Lung (tissue), 12 donors: ENCODE data around the gene VPS16. TPM values are rescaled to one million over a fixed set of nuclear protein-coding genes. Genes with fewer than 3 reads are reported as not detected.

Experiments
- ATAC-seq: fragments of 200-7000 bp; cut with Tn5 transposase; one replicate; pipeline ENCODE4 v1.9.1; 2020; ENCODE audit warnings: moderate number of reproducible peaks; ENCODE audit not compliant: insufficient read depth, low FRiP score
- DNase-seq, 3 donors: peaks; one replicate each; pipeline ENCODE4 v3.0.0-alpha.2; 2013 to 2017
- H3K27ac ChIP-seq, 2 donors: one replicate each; pipeline ENCODE4 v1.5.1; 2013; ENCODE audit warnings: mild to moderate bottlenecking in 2 of 2, moderate library complexity in 2 of 2, control low read depth in 1 of 2, inconsistent platforms in 1 of 2, low read depth in 1 of 2, low read length in 1 of 2
- H3K27me3 ChIP-seq, 3 donors: one replicate each; pipeline ENCODE4 v1.5.1; 2013; ENCODE audit warnings: low read length in 2 of 3; ENCODE audit not compliant: control insufficient read depth in 3 of 3, insufficient read depth in 3 of 3
- H3K36me3 ChIP-seq, 4 donors: one replicate each; pipeline ENCODE4 v1.5.1; 2013; ENCODE audit warnings: low read length in 4 of 4, mild to moderate bottlenecking in 1 of 4, moderate library complexity in 1 of 4; ENCODE audit not compliant: control insufficient read depth in 4 of 4, insufficient read depth in 4 of 4
- H3K4me1 ChIP-seq, 5 donors: one replicate each; pipeline ENCODE4 v1.5.1; 2013; ENCODE audit warnings: low read length in 5 of 5, mild to moderate bottlenecking in 2 of 5, moderate library complexity in 1 of 5; ENCODE audit not compliant: control insufficient read depth in 5 of 5, insufficient read depth in 5 of 5
- H3K4me3 ChIP-seq: one replicate; pipeline ENCODE4 v1.5.1; 2013; ENCODE audit warnings: mild to moderate bottlenecking, control low read depth, moderate library complexity
- H3K9ac ChIP-seq, 2 donors: one replicate each; pipeline ENCODE4 v1.5.1; 2013; ENCODE audit warnings: low read length in 2 of 2, control low read depth in 1 of 2; ENCODE audit not compliant: insufficient read depth in 1 of 2
- H3K9me3 ChIP-seq, 4 donors: one replicate each; pipeline ENCODE4 v1.5.1; 2013; ENCODE audit warnings: low read length in 3 of 4, mild to moderate bottlenecking in 1 of 4, moderate library complexity in 1 of 4; ENCODE audit not compliant: control insufficient read depth in 4 of 4, insufficient read depth in 3 of 4
- WGBS, 2 donors: extraction: QIAGEN DNeasy Blood & Tissue Kit; methylation state at CpG; one replicate each; pipeline ENCODE4 v1.1.7; 2013; 5-methylcytosine and 5-hydroxymethylcytosine counted together
- polyA plus RNA-seq, 2 donors: library from polyadenylated mRNA; stranded (reverse); fragments of 200-250 nt; gene quantifications; one replicate each; pipeline ENCODE4 v1.2.1, GENCODE V29; 2013
- total RNA-seq, 2 donors: library from RNA; depleted of rRNA in 1 of 2; stranded (reverse); fragments of >200 nt in 1 of 2; gene quantifications; one replicate each; pipeline ENCODE4 v1.2.1, GENCODE V29; 2014 to 2021
- TF ChIP-seq, protein P1 (sequence below): IDR thresholded peaks from 2 replicates; pipeline ENCODE4 v1.5.1; 2012; ENCODE audit warnings: mild to moderate bottlenecking; ENCODE audit errors: control extremely low read depth, extremely low read depth
- donor health status: control.
- donor health status: control.
- donor health status: Bipolar disorder and iron deficiency.
- donor health status: healthy.
- donor health status: DM: yes; HTN: yes; CAD: no.

Gene VPS16
- total and polyA plus RNA-seq, 4 donors = 26.1 to 53.4 (median 42.5) TPM

DNA sequence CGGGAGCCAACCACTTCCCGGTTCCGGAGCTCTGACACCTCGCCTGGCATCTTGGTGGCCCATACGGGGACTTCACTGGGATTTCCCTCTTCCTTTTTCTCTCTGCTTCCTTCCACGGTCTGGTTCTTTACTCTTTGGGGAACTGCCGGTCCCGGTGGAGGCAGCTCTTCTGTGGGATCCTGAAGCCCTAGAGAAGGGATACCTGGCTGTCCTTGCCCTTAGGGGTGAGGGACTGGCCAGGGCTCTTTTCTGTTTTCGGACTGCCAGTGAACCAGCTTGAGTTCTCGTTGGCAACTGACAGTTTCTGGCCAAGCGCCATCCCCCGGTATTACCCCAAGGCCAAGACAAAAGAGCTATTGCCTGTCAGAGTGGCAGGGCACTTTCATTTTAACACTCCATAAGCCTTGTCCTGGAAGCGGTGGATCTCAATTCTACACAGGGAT is 39.2 kb upstream of the VPS16 start:
- Histone ChIP-seq H3K36me3 (peaks cover 0 to 16% (median 3%) of the 10 kb centered on the region in 4 donors), H3K9me3 (no peaks in the 10 kb centered on the region), H3K4me3 (no peak overlapping the region), H3K4me1 (peaks cover 0 to 18% (median 5%) of the 10 kb centered on the region in 5 donors), H3K27me3 (peaks cover 14 to 51% (median 23%) of the 10 kb centered on the region in 3 donors), H3K9ac (no peak overlapping the region), H3K27ac (no peak overlapping the region)
- no peak for DNase-seq
- no peak for ATAC-seq
- TF ChIP-seq, protein P1, sequence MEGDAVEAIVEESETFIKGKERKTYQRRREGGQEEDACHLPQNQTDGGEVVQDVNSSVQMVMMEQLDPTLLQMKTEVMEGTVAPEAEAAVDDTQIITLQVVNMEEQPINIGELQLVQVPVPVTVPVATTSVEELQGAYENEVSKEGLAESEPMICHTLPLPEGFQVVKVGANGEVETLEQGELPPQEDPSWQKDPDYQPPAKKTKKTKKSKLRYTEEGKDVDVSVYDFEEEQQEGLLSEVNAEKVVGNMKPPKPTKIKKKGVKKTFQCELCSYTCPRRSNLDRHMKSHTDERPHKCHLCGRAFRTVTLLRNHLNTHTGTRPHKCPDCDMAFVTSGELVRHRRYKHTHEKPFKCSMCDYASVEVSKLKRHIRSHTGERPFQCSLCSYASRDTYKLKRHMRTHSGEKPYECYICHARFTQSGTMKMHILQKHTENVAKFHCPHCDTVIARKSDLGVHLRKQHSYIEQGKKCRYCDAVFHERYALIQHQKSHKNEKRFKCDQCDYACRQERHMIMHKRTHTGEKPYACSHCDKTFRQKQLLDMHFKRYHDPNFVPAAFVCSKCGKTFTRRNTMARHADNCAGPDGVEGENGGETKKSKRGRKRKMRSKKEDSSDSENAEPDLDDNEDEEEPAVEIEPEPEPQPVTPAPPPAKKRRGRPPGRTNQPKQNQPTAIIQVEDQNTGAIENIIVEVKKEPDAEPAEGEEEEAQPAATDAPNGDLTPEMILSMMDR = no peak
- 2 to 12% methylated on average over 13 of the region's 13 CpGs for WGBS, 2 donors

DNA sequence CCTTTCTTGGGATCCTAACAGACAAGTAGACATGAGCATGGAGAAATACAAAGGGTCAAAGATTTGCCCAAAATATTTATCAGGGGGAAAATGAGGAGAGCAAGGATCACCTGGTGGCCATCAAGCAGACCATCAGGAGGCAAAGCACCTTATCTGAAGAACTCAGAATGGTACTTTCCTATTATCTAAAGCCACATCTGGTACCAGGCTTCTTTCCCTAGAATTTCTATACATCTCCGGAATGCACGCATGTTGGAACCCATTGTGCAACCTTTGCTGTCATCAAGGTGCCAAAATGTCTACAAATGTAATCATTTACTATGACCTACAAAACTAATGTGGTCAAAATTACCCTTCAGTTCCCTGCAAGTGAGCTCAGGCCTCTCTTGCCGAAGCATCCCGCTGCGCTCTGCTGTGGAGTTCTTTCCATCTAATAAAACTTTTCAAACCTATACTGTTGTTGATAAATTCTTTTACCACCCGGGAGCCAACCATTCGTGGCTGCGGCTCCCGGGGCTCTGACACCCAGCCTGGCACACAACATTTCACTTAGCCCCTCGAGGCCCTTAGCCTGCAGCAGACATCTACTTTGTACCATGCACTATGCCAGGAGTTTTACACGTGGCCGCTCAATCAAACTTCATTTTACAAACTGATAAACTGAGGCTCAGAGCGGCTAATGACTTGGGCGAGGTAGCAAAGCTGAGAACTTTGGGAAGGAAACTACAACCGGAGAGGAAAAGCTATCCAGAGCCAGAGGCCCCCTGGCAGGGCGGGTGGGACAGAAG is 36.3 kb upstream of the VPS16 start:
- H3K36me3 ChIP-seq = peaks cover 0 to 4% (median 0%) of the 10 kb centered on the region in 4 donors
- H3K4me1 ChIP-seq = peaks cover 0 to 13% (median 0%) of the 10 kb centered on the region in 5 donors
- 59 to 69% methylated on average over 16 of the region's 16 CpGs for WGBS, 2 donors
- no peaks in the 10 kb centered on the region for H3K9me3 ChIP-seq
- TF ChIP-seq, protein P1 = no peak
- no peak for DNase-seq
- no peak overlapping the region for H3K9ac ChIP-seq
- no peak for ATAC-seq
- no peak overlapping the region for H3K27ac ChIP-seq
- H3K4me3 ChIP-seq = no peak overlapping the region
- peaks cover 7 to 73% (median 35%) of the 10 kb centered on the region in 3 donors for H3K27me3 ChIP-seq

DNA sequence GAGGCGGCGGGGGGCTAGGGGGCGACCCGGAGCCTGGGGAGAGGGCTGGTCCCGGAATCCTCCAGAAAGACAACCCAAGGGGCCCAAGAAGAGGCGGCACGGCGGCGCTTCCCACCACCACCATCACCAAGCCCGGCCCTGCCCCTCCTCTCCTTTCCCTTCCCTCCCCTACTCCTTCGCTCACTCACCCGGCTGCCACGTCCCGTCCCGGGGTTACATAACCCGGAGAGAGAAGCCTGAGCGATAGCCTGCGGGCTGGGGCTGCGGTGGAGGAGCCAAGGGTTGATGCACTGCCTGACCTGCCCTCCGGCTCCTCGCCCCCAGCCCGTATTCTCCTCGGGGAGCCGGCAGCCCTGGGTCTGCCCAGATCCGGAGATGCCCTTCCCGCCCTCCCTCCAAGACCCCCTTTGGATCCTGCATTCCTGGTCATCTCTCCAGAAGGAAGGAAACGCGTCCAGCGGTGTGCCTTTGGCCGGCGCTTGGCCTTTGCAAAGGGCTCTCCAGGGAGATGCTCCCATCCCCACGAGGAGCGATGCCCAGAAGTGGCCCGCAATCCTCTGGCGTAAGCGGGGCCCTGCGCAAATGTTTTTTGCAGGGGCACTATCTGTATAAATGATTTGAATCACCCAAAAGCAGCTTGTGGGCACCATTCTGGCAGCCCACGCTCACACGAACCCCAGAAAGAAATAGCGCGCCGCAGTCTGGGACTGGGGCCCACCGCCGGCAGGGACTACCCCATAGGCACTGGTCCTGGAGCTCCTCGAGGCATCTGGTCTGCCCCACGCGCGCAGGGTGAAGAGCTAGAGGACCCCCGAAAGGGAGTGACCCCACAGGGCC is 35.5 kb upstream of the VPS16 start:
- no peak for DNase-seq
- peaks cover 7 to 70% (median 35%) of the 10 kb centered on the region in 3 donors for H3K27me3 ChIP-seq
- WGBS, 2 donors = 14 to 21% methylated on average over 49 of the region's 49 CpGs

More for the DNA sequence above, 35.5 kb upstream of the VPS16 start:
- Histone ChIP-seq H3K9ac (no peak overlapping the region), H3K9me3 (no peaks in the 10 kb centered on the region), H3K27ac (no peak overlapping the region), H3K36me3 (peaks cover 0 to 2% (median 0%) of the 10 kb centered on the region in 4 donors), H3K4me1 (peaks cover 0 to 7% (median 0%) of the 10 kb centered on the region in 5 donors), H3K4me3 (no peak overlapping the region)
- no peak for ATAC-seq
- TF ChIP-seq, protein P1 = no peak
